Measurements from ENCODE around the gene CARD10. TPM values are rescaled to one million over a fixed set of nuclear protein-coding genes. Genes with fewer than 3 reads are reported as not detected.
"Not testable (repeated sequence)": the region's sequence is repeated elsewhere in the genome, so short reads cannot be mapped to it uniquely, and the experiment has no call there.

The CARD10 gene
- polyA plus RNA-seq, 1 donor from 2014 or later, result not detected

DNA sequence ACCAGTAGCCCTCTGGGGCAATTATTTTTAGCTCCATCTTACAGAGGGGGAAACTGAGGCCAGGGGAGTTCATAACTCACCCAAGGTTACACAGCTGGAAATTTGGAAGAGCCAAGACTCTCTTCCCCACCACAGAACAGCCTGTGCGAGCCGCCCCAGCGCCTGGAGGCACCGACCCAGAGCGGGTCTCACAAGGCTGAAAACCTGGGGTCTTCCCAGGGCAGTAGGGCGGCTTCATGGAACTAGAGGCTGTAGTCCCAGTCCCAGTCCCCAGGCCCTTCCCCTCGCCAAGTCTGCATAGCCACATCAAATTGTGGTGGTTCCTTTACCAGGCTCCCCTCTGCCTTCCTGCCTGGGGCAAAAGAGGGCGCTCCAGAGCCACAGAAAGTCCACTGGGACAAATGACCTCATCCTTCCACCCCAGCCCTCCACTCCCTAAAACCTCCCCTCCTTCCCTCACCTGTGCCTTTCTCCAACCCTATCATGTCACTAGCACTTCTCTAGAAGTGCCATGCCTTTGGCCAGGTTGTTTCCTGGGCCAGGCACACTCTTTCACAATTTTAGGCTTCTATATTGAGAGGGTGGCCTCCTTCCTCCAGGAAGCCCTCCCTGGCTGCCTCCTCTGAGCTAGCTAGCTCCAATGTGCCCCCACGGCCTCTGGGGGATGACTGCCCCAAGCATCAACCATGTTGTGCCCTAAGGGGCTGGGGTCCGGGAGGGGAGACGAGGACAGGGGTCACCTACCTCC is 25.9 kb upstream of the CARD10 start:
- H3K9me3 Mint-ChIP-seq, result no peaks in the 10 kb centered on the region
- H3K4me1 Mint-ChIP-seq, result peaks cover 0 to 11% (median 5%) of the 10 kb centered on the region in 3 donors
- H3K36me3 Mint-ChIP-seq, result no peaks in the 10 kb centered on the region
- H3K4me3 Mint-ChIP-seq, result no peak overlapping the region
- H3K27me3 Mint-ChIP-seq, result peaks cover 8% of the 10 kb centered on the region
- H3K27ac Mint-ChIP-seq, result no peak overlapping the region

DNA sequence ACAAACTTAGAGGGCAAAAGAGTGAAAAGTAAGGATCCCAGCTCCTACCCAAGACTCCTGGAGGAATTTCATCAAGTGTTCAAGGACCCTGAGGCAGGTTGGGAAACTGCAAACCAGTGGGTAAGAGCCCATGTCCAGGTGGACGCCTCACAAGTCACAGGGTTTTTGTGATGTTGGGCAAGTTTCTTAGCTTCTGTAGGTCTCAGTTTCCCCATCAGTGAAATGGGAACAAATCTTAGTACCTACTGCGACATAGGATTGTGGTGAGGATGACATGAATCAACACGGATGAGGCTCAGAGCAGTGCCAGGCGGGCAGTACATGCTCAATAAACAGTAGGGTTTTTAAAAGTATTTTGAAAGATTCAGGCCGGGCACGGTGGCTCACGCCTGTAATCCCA is 23.7 kb upstream of the CARD10 start:
- H3K9me3 Mint-ChIP-seq, result no peaks in the 10 kb centered on the region
- H3K27ac Mint-ChIP-seq, result no peak overlapping the region
- H3K36me3 Mint-ChIP-seq, result no peaks in the 10 kb centered on the region
- peaks cover 7% of the 10 kb centered on the region for H3K27me3 Mint-ChIP-seq
- peaks cover 5 to 20% (median 17%) of the 10 kb centered on the region in 3 donors for H3K4me1 Mint-ChIP-seq
- no peak overlapping the region for H3K4me3 Mint-ChIP-seq

DNA sequence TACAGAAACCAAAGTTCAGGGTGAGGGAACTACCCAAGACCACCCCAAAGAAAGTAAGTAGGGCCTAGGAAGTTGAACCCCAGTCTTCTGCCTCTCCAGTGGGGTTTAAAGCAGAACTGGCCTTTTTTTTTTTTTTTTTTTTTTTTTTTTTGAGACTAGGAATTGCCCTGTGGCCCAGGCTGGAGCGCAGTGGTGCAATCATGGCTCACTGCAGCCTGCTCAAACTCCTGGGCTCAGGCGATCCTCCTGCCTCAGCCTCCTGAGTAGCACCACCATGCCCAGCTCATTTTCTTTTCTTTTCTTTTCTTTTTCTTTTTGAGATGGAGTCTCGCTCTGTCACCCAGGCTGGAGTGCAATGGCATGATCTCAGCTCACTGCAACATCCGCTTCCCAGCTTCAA is 23.2 kb upstream of the CARD10 start:
- H3K36me3 Mint-ChIP-seq, H3K9me3 Mint-ChIP-seq, H3K27ac Mint-ChIP-seq, H3K27me3 Mint-ChIP-seq: not testable (repeated sequence)
- peak overlapping the region in 1 of 4 donors; percentile 63 for H3K4me3 Mint-ChIP-seq
- H3K4me1 Mint-ChIP-seq, result peaks cover 5 to 23% (median 17%) of the 10 kb centered on the region in 3 donors

DNA sequence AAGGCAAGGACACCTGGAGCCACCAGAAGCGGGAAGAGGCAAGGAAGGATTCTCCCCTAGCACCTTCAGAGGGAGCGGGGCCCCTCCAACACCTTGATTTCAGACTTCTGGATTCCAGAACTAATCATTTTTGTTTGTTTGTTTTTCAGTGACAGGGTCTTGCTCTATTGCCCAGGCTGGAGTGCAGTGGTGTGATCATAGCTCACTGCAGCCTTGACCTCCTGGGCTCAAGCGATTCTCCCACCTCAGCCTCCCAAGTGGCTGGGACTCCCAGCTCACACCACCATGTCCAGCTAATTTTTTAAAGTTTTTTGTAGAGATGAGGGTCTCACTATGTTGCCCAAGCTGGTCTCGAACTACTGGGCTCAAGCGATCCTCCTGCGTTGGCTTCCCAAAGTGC is 20.6 kb upstream of the CARD10 start:
- peaks cover 5 to 18% (median 17%) of the 10 kb centered on the region in 3 donors for H3K4me1 Mint-ChIP-seq
- not testable (repeated sequence) for H3K27me3 Mint-ChIP-seq, H3K27ac Mint-ChIP-seq, H3K9me3 Mint-ChIP-seq, H3K4me3 Mint-ChIP-seq, H3K36me3 Mint-ChIP-seq

DNA sequence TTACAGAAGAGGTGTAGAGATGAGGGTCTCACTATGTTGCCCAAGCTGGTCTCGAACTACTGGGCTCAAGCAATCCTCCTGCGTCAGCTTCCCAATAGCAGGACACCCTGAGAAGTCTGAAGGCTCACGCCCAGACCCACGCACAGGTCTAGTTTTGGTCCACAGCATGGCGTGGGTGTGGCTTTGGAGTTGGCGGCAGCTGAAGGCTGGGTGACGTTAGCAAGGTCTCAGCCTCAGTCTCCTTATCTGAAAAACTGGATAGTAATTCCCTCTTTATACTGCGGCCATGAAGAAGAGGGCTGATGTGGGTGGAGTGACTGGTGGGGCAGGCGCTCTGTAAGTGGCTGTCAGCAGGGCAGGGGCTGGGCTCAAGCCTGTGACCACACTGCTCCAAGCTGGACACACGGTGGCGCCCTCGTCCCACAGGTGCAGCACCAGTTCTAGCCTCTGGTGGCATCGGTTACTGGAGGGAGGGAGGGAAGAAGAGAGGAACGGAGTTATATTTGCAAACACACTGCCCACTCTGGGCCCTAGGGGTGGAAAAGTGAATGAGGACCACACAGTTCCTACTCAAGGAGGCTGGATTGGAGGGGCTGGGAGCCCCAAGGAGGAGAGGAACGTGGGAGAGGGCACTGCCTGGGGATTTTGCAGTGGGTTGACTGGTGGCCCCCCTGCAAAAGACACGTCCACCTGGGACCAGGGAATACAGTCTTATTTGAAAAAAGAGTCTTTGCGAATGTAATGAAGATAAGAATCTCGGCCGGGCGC is 19.6 kb upstream of the CARD10 start:
- Mint-ChIP-seq H3K9me3 (no peaks in the 10 kb centered on the region), H3K36me3 (no peaks in the 10 kb centered on the region), H3K4me3 (peak overlapping the region in 3 of 4 donors; percentile 25 to 70 (median 61)), H3K27me3 (peaks cover 7% of the 10 kb centered on the region), H3K27ac (no peak overlapping the region), H3K4me1 (peaks cover 5 to 19% (median 18%) of the 10 kb centered on the region in 3 donors)

DNA sequence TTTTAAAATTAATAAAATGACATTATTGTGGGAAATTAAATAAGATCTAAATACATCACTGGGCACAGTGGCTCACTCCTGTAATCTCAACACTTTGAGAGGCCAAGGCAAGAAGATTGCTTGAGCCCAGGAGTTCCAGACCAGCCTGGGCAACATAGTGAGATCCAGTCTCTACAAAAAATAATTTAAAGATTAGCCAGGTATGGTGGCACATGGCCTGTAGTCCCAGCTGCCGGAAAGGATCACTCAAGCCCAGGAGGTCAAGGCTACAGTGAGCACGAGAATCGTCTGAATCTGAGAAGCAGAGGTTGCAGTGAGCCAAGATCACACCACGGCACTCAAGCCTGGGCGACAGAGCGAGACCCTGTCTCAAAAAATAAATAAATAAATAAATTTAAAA is 15.9 kb upstream of the CARD10 start:
- H3K4me1 Mint-ChIP-seq, result peaks cover 5 to 13% (median 12%) of the 10 kb centered on the region in 3 donors
- no peak overlapping the region for H3K4me3 Mint-ChIP-seq
- H3K9me3 Mint-ChIP-seq, result no peaks in the 10 kb centered on the region
- peaks cover 6% of the 10 kb centered on the region for H3K27me3 Mint-ChIP-seq
- H3K36me3 Mint-ChIP-seq, result peaks cover 2% of the 10 kb centered on the region
- H3K27ac Mint-ChIP-seq, result no peak overlapping the region

DNA sequence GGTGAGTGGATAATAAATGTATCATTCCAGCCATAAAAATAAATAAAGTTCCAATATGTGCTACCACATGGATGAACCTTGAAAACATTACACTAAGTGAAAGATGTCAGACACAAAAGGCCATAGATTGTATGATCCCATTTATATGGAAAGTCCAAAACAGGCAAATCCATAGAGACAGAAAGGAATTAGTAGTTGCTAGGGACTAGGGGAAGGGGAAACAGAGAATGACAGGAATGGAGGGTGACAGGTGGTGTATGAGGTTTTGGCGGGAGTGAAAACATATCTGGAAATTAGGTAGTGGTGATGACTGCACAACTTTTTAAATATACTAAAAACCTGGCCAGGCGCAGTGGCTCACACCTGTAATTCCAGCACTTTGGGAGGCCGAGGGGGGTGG is 15.2 kb upstream of the CARD10 start:
- Mint-ChIP-seq H3K27ac (no peak overlapping the region), H3K4me1 (peaks cover 5 to 14% (median 13%) of the 10 kb centered on the region in 3 donors), H3K36me3 (peaks cover 2% of the 10 kb centered on the region), H3K4me3 (no peak overlapping the region), H3K27me3 (peaks cover 12% of the 10 kb centered on the region), H3K9me3 (no peaks in the 10 kb centered on the region)

DNA sequence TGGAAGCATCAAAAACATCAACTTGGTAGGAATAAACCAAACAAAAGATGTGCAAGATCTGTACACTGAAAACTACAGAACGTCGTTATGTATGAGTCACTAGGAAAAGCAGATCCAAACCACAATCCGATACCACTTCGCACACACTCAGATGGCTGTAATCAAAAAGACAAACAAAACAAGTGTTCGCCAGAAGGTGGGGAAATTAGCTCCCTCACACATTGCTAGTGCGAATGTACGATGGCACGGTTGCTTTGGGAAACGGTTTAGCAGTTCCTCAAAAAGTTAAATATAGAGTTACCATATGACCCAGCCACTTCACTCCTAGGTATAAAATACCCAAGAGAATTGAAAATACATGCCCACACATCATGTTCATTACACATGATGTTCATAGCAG is 14.8 kb upstream of the CARD10 start:
- H3K4me1 Mint-ChIP-seq, result peaks cover 5 to 14% (median 11%) of the 10 kb centered on the region in 3 donors
- no peak overlapping the region for H3K27ac Mint-ChIP-seq
- H3K36me3 Mint-ChIP-seq, result peaks cover 2% of the 10 kb centered on the region
- no peak overlapping the region for H3K4me3 Mint-ChIP-seq
- peaks cover 12% of the 10 kb centered on the region for H3K27me3 Mint-ChIP-seq
- H3K9me3 Mint-ChIP-seq, result no peaks in the 10 kb centered on the region

DNA sequence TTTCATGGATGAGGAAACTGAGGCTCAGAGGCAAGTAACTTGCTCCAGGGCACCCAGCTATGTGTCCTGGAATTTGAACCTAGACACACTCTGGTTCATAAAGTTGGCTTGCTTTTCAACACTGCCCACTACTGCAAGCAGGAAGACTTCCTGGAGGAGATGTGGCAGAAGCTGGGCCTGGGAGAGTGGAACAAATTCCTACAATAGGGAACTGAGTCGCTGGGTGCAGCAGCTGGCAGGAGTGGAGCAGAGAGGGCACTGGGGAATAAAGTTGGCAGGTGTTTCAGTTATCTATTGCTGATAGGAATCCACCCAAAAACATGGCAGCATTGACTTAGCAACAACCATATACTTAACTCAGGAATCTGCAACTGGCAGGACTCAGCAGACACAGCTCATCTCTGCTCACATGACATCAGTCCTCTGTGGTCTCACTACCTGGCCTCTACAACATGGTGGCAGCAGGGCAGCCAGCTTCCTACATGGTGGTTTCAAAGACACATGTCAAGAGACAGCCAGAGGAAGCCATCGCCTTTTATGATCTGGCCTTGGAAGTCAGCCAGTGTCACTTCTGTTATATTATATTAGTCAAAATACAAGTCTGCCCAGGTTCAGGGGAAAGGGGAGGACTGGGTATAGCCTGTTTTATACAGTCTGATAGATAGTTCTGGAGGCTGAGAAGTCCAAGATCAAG is 10.6 kb upstream of the CARD10 start:
- peaks cover 2% of the 10 kb centered on the region for H3K36me3 Mint-ChIP-seq
- H3K27ac Mint-ChIP-seq, result no peak overlapping the region
- H3K9me3 Mint-ChIP-seq, result no peaks in the 10 kb centered on the region
- H3K4me3 Mint-ChIP-seq, result no peak overlapping the region
- peaks cover 12% of the 10 kb centered on the region for H3K27me3 Mint-ChIP-seq
- peaks cover 0 to 2% (median 2%) of the 10 kb centered on the region in 3 donors for H3K4me1 Mint-ChIP-seq

DNA sequence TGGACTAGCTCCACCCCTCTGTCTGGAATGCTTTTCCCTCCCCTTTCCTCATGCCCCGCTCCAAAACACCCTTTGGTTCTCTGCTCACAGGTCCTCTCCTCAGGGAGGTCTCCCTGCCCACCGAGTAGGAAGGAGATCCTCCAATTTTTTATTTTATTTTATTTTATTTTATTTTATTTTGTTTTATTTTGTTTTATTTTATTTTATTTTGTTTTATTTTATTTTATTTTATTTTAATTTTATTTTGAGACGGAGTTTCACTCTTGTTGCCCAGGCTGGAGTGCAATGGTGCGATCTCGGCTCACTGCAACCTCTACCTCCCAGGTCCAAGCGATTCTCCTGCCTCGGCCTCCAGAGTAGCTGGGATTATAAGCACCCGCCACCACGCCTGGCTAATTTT is 8.7 kb upstream of the CARD10 start:
- not testable (repeated sequence) for H3K4me1 Mint-ChIP-seq, H3K36me3 Mint-ChIP-seq, H3K27ac Mint-ChIP-seq, H3K4me3 Mint-ChIP-seq, H3K9me3 Mint-ChIP-seq
- peaks cover 15% of the 10 kb centered on the region for H3K27me3 Mint-ChIP-seq

DNA sequence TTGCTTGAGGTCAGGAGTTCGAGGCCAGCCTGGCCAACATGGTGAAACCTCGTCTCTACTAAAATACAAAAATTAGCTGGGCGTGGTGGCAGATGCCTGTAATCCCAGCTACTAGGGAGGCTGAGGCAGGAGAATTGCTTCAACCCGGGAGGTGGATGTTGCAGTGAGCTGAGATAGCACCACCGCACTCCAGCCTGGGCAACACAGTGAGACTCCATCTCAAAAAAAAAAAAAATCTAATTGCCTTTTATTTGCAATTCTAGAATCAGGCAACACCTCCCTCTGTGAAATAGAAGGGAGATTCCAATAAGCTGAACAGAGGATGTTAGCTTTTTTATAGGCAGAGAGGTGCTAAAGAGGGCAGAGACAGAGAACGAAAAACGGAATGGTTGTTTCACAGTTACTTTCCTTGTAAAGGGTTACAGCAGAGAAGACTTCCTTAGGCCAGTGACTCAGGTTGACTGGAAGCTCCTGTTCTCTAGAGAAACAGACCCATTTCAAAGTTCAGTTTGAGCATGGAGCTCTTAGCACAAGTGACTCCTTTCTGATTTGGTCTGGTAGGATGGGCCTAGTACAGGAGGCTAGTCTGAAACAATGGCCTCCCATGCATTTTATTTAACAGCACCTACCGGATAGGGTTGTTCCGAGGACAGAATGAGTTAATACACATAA is 8.0 kb upstream of the CARD10 start:
- not testable (repeated sequence) for H3K27ac Mint-ChIP-seq, H3K9me3 Mint-ChIP-seq, H3K4me1 Mint-ChIP-seq, H3K36me3 Mint-ChIP-seq, H3K4me3 Mint-ChIP-seq
- peaks cover 22% of the 10 kb centered on the region for H3K27me3 Mint-ChIP-seq

DNA sequence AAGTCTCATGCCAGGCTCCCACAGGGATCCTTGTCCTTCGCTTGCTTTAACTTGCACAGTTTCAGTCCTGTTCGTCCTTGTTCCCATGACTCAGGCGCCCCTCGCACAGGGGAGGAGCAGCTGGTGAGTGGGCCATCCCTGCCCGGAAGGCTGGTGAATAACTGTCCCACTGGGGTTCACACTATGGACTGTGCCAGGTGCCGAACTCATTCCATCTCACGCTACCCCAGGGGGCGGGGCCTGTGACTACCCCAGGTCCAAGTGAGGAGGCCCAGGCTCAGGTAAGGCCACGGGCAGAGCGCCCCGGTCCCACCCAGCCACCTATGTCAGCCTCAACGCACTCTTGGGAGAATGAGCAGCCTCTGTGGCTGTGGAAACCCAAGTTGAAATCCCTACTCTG is 7.2 kb upstream of the CARD10 start:
- no peak overlapping the region for H3K4me3 Mint-ChIP-seq
- H3K9me3 Mint-ChIP-seq, result no peaks in the 10 kb centered on the region
- peaks cover 21% of the 10 kb centered on the region for H3K27me3 Mint-ChIP-seq
- peaks cover 2% of the 10 kb centered on the region for H3K36me3 Mint-ChIP-seq
- H3K4me1 Mint-ChIP-seq, result peaks cover 0 to 2% (median 0%) of the 10 kb centered on the region in 3 donors
- no peak overlapping the region for H3K27ac Mint-ChIP-seq

DNA sequence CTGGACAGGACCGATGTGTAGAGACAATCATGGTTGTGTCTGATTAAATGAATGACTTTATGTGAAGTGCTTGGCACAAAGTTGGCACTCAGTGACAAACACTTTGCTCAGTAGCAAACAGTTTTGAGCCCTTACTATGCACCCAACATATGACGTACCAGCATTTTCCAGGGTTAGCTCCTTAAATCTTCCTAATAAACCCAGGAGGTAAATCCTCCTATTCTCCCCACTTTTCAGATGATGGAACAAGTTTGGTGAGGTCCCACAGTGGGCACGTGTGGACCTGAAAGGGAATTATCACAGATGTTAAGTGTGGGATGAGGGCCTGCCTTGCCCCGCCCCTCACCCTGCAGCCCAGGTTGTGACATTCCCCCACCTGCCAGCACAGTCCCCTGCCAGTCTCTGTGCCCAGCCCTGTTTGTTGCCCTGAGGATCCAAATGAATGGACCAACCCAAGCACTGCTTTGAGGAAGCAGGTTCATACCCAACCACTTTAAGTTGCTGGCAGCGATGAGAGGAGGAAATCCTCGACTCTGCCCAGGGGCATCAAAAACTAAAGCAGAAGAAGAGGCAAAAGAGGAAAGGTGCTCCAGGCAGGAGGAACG is 6.6 kb upstream of the CARD10 start:
- H3K4me3 Mint-ChIP-seq, result no peak overlapping the region
- peaks cover 26% of the 10 kb centered on the region for H3K27me3 Mint-ChIP-seq
- no peaks in the 10 kb centered on the region for H3K9me3 Mint-ChIP-seq
- peaks cover 0 to 4% (median 0%) of the 10 kb centered on the region in 3 donors for H3K4me1 Mint-ChIP-seq
- H3K36me3 Mint-ChIP-seq, result peaks cover 2% of the 10 kb centered on the region
- H3K27ac Mint-ChIP-seq, result no peak overlapping the region

DNA sequence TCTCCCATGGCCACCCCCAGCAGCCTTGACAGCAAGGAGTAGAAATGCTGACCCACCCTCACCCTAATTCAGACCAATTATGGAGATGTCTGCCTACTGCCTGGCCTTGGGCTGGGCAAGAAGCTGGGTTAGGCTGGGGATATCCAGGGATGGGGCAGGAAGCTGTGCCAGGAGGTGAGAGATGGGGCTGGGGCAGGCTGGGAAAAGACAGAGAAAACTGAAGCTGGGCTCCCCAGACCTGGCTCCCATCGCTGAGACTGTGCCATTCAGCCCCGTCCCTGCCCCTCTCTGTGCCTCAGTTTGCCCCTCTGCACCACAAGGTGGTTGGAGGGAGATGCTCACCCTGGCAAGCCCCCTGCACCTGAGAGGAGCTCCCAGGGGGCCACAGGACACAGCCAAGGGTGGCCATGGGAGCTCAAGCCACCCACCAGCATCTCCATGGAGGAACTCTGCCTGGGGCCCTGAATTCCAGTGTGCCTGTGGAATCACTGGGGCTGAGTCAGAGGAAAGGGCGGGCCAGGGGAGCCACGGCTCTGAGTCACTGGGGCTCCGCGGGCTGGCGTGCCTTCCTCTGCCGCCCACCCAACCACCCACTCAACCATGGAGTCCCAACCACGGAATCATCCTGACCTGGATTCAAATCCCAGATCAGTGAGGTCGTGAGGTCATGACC is 6.0 kb upstream of the CARD10 start:
- no peaks in the 10 kb centered on the region for H3K36me3 Mint-ChIP-seq
- no peak overlapping the region for H3K27ac Mint-ChIP-seq
- peaks cover 29% of the 10 kb centered on the region for H3K27me3 Mint-ChIP-seq
- H3K4me3 Mint-ChIP-seq, result no peak overlapping the region
- H3K9me3 Mint-ChIP-seq, result no peaks in the 10 kb centered on the region
- peaks cover 0 to 5% (median 0%) of the 10 kb centered on the region in 3 donors for H3K4me1 Mint-ChIP-seq

All from IgD-negative memory B cell (primary cell).